IMR-90 (cell line): Measurements from ENCODE around the gene RTP5. TPM values are rescaled to one million over a fixed set of nuclear protein-coding genes. Genes with fewer than 3 reads are reported as not detected.

Source experiments
- ATAC-seq: fragments of 200-7000 bp; cut with Tn5 transposase; 2 replicates; pipeline ENCODE4 v1.9.1; 2020; ENCODE audit warnings: low read depth, mild to moderate bottlenecking, moderate library complexity
- BruUV-seq: library from RNA; stranded (reverse); fragments of 400-500 nt; replicated peaks from 2 replicates; lab custom pipeline; 2021; lab: Mats Ljungman, UMichigan
- CTCF ChIA-PET: fragments of 300-600 bp; formaldehyde crosslinking; extraction: SDS; loops from one replicate; lab custom pipeline; 2021; ENCODE audit warnings: antibody characterized with exemption; lab: Yijun Ruan, JAX
- POLR2A ChIA-PET: fragments of 300-600 bp; sonication (Branson Sonifier 250); formaldehyde crosslinking; loops from one replicate; lab custom pipeline; 2022; ENCODE audit warnings: antibody characterized with exemption; ENCODE audit not compliant: unreplicated experiment; lab: Charles Lee
- DNase-seq: peaks from one replicate; pipeline ENCODE4 v3.0.0; 2013
- H2AFZ ChIP-seq: replicated peaks from 2 replicates; pipeline ENCODE3; 2013; ENCODE audit warnings: low read length, mild to moderate bottlenecking; ENCODE audit not compliant: poor library complexity
- H2AK5ac ChIP-seq: 2 replicates; pipeline ENCODE4 v1.6.1; 2013; ENCODE audit warnings: low read depth, low read length, inconsistent platforms
- H2AK9ac ChIP-seq: replicated peaks from 2 replicates; pipeline ENCODE3; 2013; ENCODE audit warnings: mild to moderate bottlenecking, low read depth, low read length, moderate library complexity; ENCODE audit not compliant: poor library complexity
- H2BK120ac ChIP-seq: 2 replicates; pipeline ENCODE4 v1.6.1; 2013; ENCODE audit warnings: low read depth, low read length, inconsistent platforms
- H2BK15ac ChIP-seq: 3 replicates; pipeline ENCODE4 v1.6.1; 2013; ENCODE audit warnings: low read depth, low read length, inconsistent platforms
- H2BK20ac ChIP-seq: 2 replicates; pipeline ENCODE4 v1.6.1; 2013; ENCODE audit warnings: low read depth, mild to moderate bottlenecking, inconsistent platforms, low read length, moderate library complexity
- H2BK5ac ChIP-seq: 2 replicates; pipeline ENCODE4 v1.6.1; 2013; ENCODE audit warnings: mild to moderate bottlenecking, low read depth, low read length, inconsistent platforms; ENCODE audit not compliant: poor library complexity, severe bottlenecking
- H3K14ac ChIP-seq: replicated peaks from 2 replicates; pipeline ENCODE4 v1.6.1; 2013; ENCODE audit warnings: low read depth, low read length, inconsistent platforms
- H3K18ac ChIP-seq: 2 replicates; pipeline ENCODE4 v1.6.1; 2013; ENCODE audit warnings: low read depth, low read length, control low read depth
- H3K23ac ChIP-seq: 2 replicates; pipeline ENCODE4 v1.6.1; 2013; ENCODE audit warnings: low read depth, low read length, inconsistent platforms
- H3K27ac ChIP-seq: 2 replicates; pipeline ENCODE4 v1.5.1; 2013; ENCODE audit warnings: mild to moderate bottlenecking, control low read depth, low read length; ENCODE audit not compliant: insufficient read depth
- H3K27me3 ChIP-seq: 2 replicates; pipeline ENCODE4 v1.6.1; 2013; ENCODE audit warnings: low read length; ENCODE audit not compliant: control insufficient read depth, insufficient read depth
- H3K36me3 ChIP-seq: 2 replicates; pipeline ENCODE4 v1.6.1; 2013; ENCODE audit warnings: low read length, mixed read lengths; ENCODE audit not compliant: control insufficient read depth, insufficient read depth
- H3K4ac ChIP-seq: 2 replicates; pipeline ENCODE4 v1.6.1; 2013; ENCODE audit warnings: low read depth, low read length, inconsistent platforms
- H3K4me1 ChIP-seq: 2 replicates; pipeline ENCODE4 v1.6.1; 2013; ENCODE audit warnings: low read length, mixed read lengths; ENCODE audit not compliant: control insufficient read depth, insufficient read depth
- H3K4me2 ChIP-seq: 2 replicates; pipeline ENCODE4 v1.6.1; 2013; ENCODE audit warnings: low read depth, mild to moderate bottlenecking, control low read depth, low read length, moderate library complexity
- H3K4me3 ChIP-seq: 2 replicates; pipeline ENCODE4 v1.5.1; 2013; ENCODE audit warnings: low read depth, mild to moderate bottlenecking, control low read depth, low read length, moderate library complexity; ENCODE audit not compliant: insufficient read depth
- H3K56ac ChIP-seq: 2 replicates; pipeline ENCODE4 v1.6.1; 2013; ENCODE audit warnings: low read length, inconsistent platforms; ENCODE audit not compliant: insufficient read depth; ENCODE audit errors: extremely low read depth
- H3K79me1 ChIP-seq, 2 experiments: 2 replicates each; pipeline ENCODE4 v1.6.1; 2013; ENCODE audit warnings: low read length in 2 of 2, inconsistent platforms in 1 of 2, low read depth in 1 of 2
- H3K9ac ChIP-seq: 2 replicates; pipeline ENCODE4 v1.6.1; 2013; ENCODE audit warnings: low read depth, low read length, control low read depth
- H3K9me1 ChIP-seq: 2 replicates; pipeline ENCODE4 v1.6.1; 2013; ENCODE audit warnings: low read length, inconsistent platforms; ENCODE audit not compliant: insufficient read depth
- H3K9me3 ChIP-seq: 2 replicates; pipeline ENCODE4 v1.6.1; 2013; ENCODE audit warnings: low read length; ENCODE audit not compliant: control insufficient read depth, insufficient read depth
- H4K20me1 ChIP-seq: 2 replicates; pipeline ENCODE4 v1.6.1; 2013; ENCODE audit warnings: low read length, inconsistent platforms; ENCODE audit not compliant: insufficient read depth
- H4K5ac ChIP-seq: 2 replicates; pipeline ENCODE4 v1.6.1; 2013; ENCODE audit warnings: mild to moderate bottlenecking, low read depth, low read length, control low read depth
- H4K8ac ChIP-seq, 2 experiments: 2 replicates each; pipeline ENCODE4 v1.6.1; 2013; ENCODE audit warnings: low read depth in 2 of 2, low read length in 2 of 2, control low read depth in 1 of 2, inconsistent platforms in 1 of 2
- H4K91ac ChIP-seq: 2 replicates; pipeline ENCODE4 v1.6.1; 2013; ENCODE audit warnings: low read depth, low read length, inconsistent platforms; ENCODE audit not compliant: insufficient read depth
- BHLHE40 ChIP-seq: fragments of 150-350 bp; IDR thresholded peaks from 2 replicates; pipeline ENCODE4 v1.6.1; 2016; ENCODE audit warnings: mild to moderate bottlenecking, low read depth, low read length
- CEBPB ChIP-seq: IDR thresholded peaks from 2 replicates; pipeline ENCODE4 v1.6.1; 2012; ENCODE audit warnings: low read depth, low read length, improper control_type of control experiment
- FOS ChIP-seq: fragments of 150-350 bp; IDR thresholded peaks from 2 replicates; pipeline ENCODE4 v1.6.1; 2016; ENCODE audit warnings: low read depth, low read length
- MAZ ChIP-seq: IDR thresholded peaks from 2 replicates; pipeline ENCODE4 v1.6.1; 2012; ENCODE audit warnings: low read depth, mild to moderate bottlenecking, low read length, improper control_type of control experiment, moderate library complexity, borderline replicate concordance
- NFE2L2 ChIP-seq: fragments of 150-350 bp; IDR thresholded peaks from 2 replicates; pipeline ENCODE4 v1.6.1; 2016; ENCODE audit warnings: low read depth, mild to moderate bottlenecking, low read length
- POLR2A ChIP-seq: IDR thresholded peaks from 2 replicates; pipeline ENCODE4 v1.6.1; 2012; ENCODE audit warnings: mild to moderate bottlenecking, low read depth, low read length
- USF2 ChIP-seq: fragments of 150-350 bp; IDR thresholded peaks from 2 replicates; pipeline ENCODE4 v1.6.1; 2017; ENCODE audit warnings: mild to moderate bottlenecking, antibody characterized with exemption, low read length, low read depth
- WGBS, 2 experiments: methylation state at CpG; one replicate each; pipeline versions ENCODE4 v1.1.5 to v1.1.7; 2013; ENCODE audit warnings: missing lambda C conversion rate in 2 of 2; ENCODE audit not compliant: insufficient read length in 1 of 2; ENCODE audit errors: extremely low coverage in 2 of 2; 5-methylcytosine and 5-hydroxymethylcytosine counted together
- dilution Hi-C: fragments of 300-500 bp; cut with HindIII; formaldehyde crosslinking; loops from one replicate; pipeline ENCODE4 v1.14.3; 2018; ENCODE audit warnings: low sequenced_read_pairs; ENCODE audit not compliant: unreplicated experiment
- in situ Hi-C: fragments of 300-500 bp; cut with MboI; formaldehyde crosslinking; loops from 3 replicates; pipeline ENCODE4 v1.14.3; 2019; ENCODE audit warnings: low sequenced_read_pairs, inconsistent platforms, mixed read lengths
- intact Hi-C: fragments of 100-400 bp; cut with micrococcal nuclease; formaldehyde crosslinking; loops from 2 replicates; pipeline ENCODE4 v1.10.0; 2022
- polyA plus RNA-seq, 3 experiments: library from polyadenylated mRNA; depleted of rRNA; stranded (reverse); fragments of >200 nt; gene quantifications; 2 replicates each; pipeline ENCODE4 v1.2.3, GENCODE V29; 2012; ENCODE audit warnings: low replicate concordance in 1 of 3
- total RNA-seq: library from RNA; depleted of rRNA; stranded (reverse); fragments of >200 nt; gene quantifications from 2 replicates; pipeline ENCODE4 v1.2.3, GENCODE V29; 2012

The RTP5 gene
- total and polyA plus RNA-seq, 2 of the 4 experiments (the other 2 are of a cell fraction), result not detected

GRCh38 chr2:241836292-241836691 lies 33.2 kb upstream of the RTP5 start:
- no peak overlapping the region for H3K23ac ChIP-seq
- H2AFZ ChIP-seq, result no peak overlapping the region
- no peak overlapping the region for H3K4ac ChIP-seq
- no peak overlapping the region for H2BK5ac ChIP-seq
- H4K8ac ChIP-seq, result no peak overlapping the region
- H2BK15ac ChIP-seq, result no peak overlapping the region
- TF ChIP-seq CEBPB (no peak), FOS (no peak), BHLHE40 (no peak), MAZ (no peak), NFE2L2 (no peak), USF2 (no peak), POLR2A (no peak)
- intact Hi-C loops (no loop called here), in situ Hi-C loops (no loop called here), dilution Hi-C loops (no loop called here)
- ChIA-PET POLR2A (no interaction called here), CTCF (interaction anchor here (1.6 kb wide), 1 partner anchor 11 kb away, joined by 7 read pairs; no protein-coding TSS in a partner anchor)
- no CpG with 5 or more reads among the region's 6 CpGs for WGBS, 2 experiments
- no peak overlapping the region for H3K27ac ChIP-seq
- no peak for DNase-seq
- no peak overlapping the region for H3K4me3 ChIP-seq
- H4K20me1 ChIP-seq, result no peaks in the 10 kb centered on the region
- no peak overlapping the region for H3K4me2 ChIP-seq
- no TSS peak for BruUV-seq
- H3K9ac ChIP-seq, result no peak overlapping the region
- no peak overlapping the region for H2BK120ac ChIP-seq
- H2AK5ac ChIP-seq, result no peak overlapping the region
- H3K79me1 ChIP-seq, result no peaks in the 10 kb centered on the region
- no peak for ATAC-seq
- H3K4me1 ChIP-seq, result no peaks in the 10 kb centered on the region
- peaks cover 18% of the 10 kb centered on the region for H3K27me3 ChIP-seq
- no peak overlapping the region for H4K5ac ChIP-seq
- no peak overlapping the region for H3K14ac ChIP-seq
- H3K56ac ChIP-seq, result no peak overlapping the region
- no peaks in the 10 kb centered on the region for H3K9me1 ChIP-seq
- H4K91ac ChIP-seq, result no peak overlapping the region
- H2BK20ac ChIP-seq, result no peak overlapping the region
- no peaks in the 10 kb centered on the region for H3K36me3 ChIP-seq
- H3K18ac ChIP-seq, result no peak overlapping the region
- peaks cover 6% of the 10 kb centered on the region for H3K9me3 ChIP-seq
- H2AK9ac ChIP-seq, result no peak overlapping the region
